Suprapubic skin (tissue), 4 donors: ENCODE measurements around the gene KCNAB2.

ENCODE experiments used
- EP300 ChIP-seq: sonication (generic); formaldehyde crosslinking; IDR thresholded peaks from one replicate; pipeline ENCODE4 v1.6.1; 2017; ENCODE audit warnings: antibody characterized with exemption
- POLR2A ChIP-seq, 2 donors: fragments of 450-650 bp; IDR thresholded peaks; one replicate each; pipeline ENCODE4 v1.6.1; 2017; ENCODE audit warnings: antibody characterized with exemption in 2 of 2, mild to moderate bottlenecking in 2 of 2, moderate library complexity in 2 of 2
- POLR2AphosphoS5 ChIP-seq, 3 donors: sonication (generic); formaldehyde crosslinking; IDR thresholded peaks; one replicate each; pipeline ENCODE4 v1.6.1; 2017; ENCODE audit warnings: antibody characterized with exemption in 3 of 3
- TF ChIP-seq, protein P1 (sequence below), 2 donors: fragments of 200-600 bp in 1 of 2; fragments of 450-650 bp in 1 of 2; sonication (generic) in 1 of 2; IDR thresholded peaks; one replicate each; pipeline ENCODE4 v1.5.1; 2016 to 2019; ENCODE audit warnings: antibody characterized with exemption in 2 of 2, mild to moderate bottlenecking in 1 of 2, moderate library complexity in 1 of 2

DNA sequence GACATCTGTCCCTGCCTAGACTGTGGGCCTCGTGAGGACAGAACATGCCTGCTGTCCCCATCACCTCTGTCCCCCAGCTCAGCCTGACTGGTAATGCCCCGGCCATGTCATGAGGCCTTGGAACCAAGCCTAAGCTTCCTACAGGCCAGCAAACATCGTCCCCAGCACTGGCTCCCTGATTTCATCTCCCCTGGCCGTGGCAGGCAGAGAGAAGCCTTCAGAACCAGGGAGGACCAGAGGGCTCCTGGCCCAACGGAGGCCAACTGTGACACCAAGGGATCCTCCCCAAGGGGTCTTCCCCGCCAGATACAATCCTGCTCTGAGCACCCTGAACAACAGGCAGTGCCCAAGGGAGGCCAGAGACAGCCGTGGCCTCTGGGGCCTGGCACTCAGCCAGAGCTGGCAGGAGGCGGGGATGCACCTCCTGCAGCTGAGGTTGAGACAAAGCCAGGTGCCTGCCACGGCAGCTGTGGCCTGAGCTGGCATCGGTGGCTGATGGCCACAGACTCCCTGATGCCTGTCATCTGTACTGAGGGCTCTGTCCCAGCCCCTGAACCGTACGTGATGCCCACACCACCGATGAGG lies 43.6 kb upstream of the KCNAB2 start:
- TF ChIP-seq, protein P1, sequence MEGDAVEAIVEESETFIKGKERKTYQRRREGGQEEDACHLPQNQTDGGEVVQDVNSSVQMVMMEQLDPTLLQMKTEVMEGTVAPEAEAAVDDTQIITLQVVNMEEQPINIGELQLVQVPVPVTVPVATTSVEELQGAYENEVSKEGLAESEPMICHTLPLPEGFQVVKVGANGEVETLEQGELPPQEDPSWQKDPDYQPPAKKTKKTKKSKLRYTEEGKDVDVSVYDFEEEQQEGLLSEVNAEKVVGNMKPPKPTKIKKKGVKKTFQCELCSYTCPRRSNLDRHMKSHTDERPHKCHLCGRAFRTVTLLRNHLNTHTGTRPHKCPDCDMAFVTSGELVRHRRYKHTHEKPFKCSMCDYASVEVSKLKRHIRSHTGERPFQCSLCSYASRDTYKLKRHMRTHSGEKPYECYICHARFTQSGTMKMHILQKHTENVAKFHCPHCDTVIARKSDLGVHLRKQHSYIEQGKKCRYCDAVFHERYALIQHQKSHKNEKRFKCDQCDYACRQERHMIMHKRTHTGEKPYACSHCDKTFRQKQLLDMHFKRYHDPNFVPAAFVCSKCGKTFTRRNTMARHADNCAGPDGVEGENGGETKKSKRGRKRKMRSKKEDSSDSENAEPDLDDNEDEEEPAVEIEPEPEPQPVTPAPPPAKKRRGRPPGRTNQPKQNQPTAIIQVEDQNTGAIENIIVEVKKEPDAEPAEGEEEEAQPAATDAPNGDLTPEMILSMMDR (IDR thresholded peaks at IDR 0.05), result no peak
- TF ChIP-seq POLR2A (IDR thresholded peaks at IDR 0.05), result no peak
- TF ChIP-seq POLR2AphosphoS5 (IDR thresholded peaks at IDR 0.05), result no peak
- TF ChIP-seq EP300, result no peak
